Measurements from ENCODE around the gene AK8. TPM values are rescaled to one million over a fixed set of nuclear protein-coding genes. Genes with fewer than 3 reads are reported as not detected.

AK8 gene
- total RNA-seq: not detected
- long read RNA-seq: 0 reads

- peak; percentile 87 for DNase-seq (ENCODE audit: missing footprints)
- ATAC-seq: peak; percentile 86
- intact Hi-C loops (cut with DNase I): no loop called here
These were observed at the start of gene AK8 for GRCh38 chr9:132877824-132878694. AK8 (minus strand) TSS chr9:132878284; CDS start chr9:132878255, 29 bp downstream.

- DNase-seq (ENCODE audit: missing footprints) (no peak), ATAC-seq (no peak)
- intact Hi-C loops (cut with DNase I): no loop called here
These were observed 49.6 kb upstream of the AK8 start for GRCh38 chr9:132927704-132928103.

- ATAC-seq (no peak), DNase-seq (ENCODE audit: missing footprints) (no peak)
- intact Hi-C loops (cut with DNase I): no loop called here
These were observed 45.3 kb upstream of the AK8 start for GRCh38 chr9:132923346-132923902.

DNA sequence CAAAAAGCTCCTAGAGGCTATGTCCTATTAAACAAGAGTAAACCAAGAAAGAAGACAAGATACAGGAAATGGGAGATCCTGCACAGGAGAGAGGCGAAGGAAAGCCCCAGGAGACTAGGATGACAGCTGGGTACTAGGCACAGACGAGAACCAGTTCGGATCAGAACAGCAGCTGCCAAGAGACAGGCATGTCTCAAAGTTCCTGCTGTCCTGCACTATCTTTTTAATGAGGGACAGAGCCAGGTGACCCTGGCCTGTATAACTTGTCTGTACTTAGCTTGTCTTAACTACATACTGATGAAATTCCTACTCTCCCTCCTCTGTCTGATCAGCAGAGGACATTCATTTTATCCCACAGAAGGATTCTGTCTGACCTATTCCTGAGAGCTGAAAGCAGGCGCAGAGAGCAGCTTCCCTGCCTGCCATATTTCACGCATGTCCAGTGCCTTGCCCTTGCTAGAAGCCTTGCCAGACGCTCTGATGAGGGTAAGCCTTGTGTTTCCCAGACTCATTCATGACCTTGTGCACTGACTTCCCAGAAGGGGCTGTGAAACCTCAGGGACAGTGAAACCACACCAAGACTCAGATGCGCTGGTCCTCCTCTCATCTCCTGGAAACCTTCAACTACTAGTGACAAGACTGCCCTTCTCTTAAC, 41.7 kb upstream of the AK8 start:
- ATAC-seq (peak; percentile 65), DNase-seq (ENCODE audit: missing footprints) (no peak)
- intact Hi-C loops (cut with DNase I): no loop called here

- intact Hi-C loops (cut with DNase I): no loop called here
These were observed 36.8 kb upstream of the AK8 start for GRCh38 chr9:132914924-132915323.

DNA sequence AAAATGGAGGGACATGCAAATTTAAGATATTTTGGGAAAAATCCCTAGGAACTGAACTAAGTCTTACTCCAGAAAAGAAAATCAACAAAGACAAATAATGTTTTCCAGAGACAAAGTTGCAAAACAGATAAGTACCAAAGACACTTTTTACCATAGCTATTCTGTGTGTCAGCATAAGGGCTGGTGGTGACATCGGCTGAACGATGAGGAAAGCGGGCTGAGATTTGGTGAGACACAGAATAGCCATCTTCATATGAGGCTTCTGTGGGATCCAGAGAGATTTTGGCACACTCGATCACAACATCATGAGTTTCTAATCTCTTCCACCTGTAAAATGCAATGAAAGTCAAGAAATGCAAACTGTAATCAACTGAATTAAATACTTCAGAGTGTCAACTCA, 34.0 kb upstream of the AK8 start:
- intact Hi-C loops (cut with DNase I): no loop called here
- ATAC-seq (no peak), DNase-seq (ENCODE audit: missing footprints) (no peak)

More at GRCh38 chr9:132914924-132915323, 36.8 kb upstream of the AK8 start:
- DNase-seq (ENCODE audit: missing footprints) (no peak), ATAC-seq (no peak)

DNA sequence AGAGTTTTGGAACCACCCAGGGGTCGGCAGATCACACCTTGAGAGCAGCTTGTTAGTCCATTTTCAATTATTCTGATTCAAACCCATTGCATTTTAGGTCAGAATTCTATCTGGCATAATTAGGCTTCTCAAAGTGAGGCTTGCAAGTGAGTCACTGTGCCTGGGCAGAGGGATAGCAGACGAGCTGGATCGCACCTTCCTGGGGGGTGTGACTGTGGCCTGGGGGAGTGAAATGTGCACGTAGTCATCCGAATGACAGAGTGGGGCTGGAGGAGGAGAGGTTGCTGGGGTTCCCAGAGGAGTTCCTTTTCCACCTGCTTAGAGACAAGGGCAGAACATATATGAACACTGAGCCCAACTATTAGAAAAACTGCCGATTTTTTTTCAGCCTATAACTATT, 32.3 kb upstream of the AK8 start:
- DNase-seq (ENCODE audit: missing footprints) (no peak), ATAC-seq (no peak)
- intact Hi-C loops (cut with DNase I): no loop called here

- ATAC-seq (no peak), DNase-seq (ENCODE audit: missing footprints) (no peak)
- intact Hi-C loops (cut with DNase I): no loop called here
These were observed 31.2 kb upstream of the AK8 start for GRCh38 chr9:132909311-132909710.

DNA sequence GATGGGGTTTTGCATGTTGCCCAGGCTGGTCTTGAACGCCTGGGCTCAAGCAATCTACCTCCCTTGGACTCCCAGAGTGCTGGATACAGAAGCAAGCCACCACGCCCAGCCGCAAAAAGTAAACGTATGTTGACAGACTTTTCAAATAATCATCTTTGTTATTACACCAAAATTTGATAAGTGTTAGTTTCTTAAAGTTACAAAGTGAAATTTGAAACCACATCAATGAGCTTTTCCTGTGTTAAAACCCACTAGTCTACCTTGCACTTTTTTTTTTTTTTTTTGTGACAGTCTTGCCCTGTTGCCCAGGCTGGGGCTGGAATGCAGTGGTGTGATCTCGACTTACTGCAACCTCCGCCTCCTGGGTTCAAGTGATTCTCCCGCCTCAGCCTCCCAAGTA, 30.6 kb upstream of the AK8 start:
- ATAC-seq (no peak), DNase-seq (ENCODE audit: missing footprints) (no peak)
- intact Hi-C loops (cut with DNase I): no loop called here

DNA sequence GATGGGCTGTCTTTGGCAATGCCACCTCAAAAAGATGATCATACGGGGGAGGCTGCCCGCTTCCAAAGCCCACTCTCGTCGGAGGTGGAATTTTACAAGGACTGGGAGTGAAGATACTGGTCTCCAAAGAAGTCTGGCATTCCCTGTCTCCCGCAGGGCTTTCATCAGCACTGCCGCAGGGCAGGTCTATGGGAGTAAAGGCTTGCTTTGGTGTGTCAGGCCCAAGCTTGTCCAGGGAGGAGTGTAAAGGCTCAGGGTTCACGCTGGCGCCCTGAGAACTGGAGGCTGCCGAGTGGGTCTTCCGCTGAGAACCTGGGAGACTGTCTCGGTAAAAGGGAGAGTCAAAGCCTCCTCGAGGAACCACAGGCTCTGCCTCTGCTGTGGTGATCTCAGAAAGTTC, 27.6 kb upstream of the AK8 start:
- ATAC-seq (no peak), DNase-seq (ENCODE audit: missing footprints) (no peak)
- intact Hi-C loops (cut with DNase I): no loop called here

DNA sequence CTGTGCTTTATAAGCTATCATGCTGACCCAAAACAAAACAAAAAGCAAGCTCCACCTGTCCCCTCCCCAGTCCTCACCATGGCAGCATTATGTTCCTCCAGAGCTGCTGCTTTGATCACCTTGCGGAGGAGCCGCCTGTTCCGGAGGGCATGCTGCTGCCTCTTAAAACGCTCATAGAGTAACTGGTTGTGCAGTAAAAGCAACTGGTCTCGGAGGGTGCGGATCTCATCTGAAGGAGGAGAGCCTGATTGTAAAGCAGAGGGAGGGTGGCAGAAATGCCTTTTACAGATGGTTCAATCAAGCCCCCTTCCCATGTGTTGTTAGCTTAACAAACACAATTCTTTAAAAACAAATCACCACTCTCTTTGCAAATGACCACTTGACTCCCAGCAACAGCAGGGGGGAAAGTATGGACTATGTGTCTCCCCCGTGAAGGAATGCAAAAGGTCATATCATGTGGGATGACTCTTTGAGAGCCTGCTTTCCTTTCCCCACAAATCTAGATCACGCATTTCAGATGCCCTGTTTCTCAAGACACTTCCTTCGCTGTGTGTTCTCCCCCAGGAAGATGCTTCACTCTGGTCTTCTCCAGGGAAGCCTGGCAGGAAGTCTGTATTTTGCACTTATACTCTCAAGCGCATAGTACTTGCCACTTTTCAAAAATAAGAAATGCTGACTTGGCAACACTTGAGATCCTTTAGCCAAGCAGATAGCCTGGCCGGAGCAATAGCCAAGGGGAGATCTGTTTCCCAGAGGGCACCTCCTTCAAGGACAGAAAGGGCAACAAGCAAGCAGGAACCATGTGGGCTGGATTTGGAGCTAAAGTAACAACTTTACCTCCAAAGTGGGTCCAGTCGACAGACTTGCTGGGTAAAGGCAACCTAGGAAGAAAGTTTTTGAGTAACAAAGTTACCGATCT, 25.7 kb upstream of the AK8 start:
- ATAC-seq (no peak), DNase-seq (ENCODE audit: missing footprints) (no peak)
- intact Hi-C loops (cut with DNase I): no loop called here

- ATAC-seq (peak; percentile 59), DNase-seq (ENCODE audit: missing footprints) (no peak)
- intact Hi-C loops (cut with DNase I): no loop called here
These were observed 24.1 kb upstream of the AK8 start for GRCh38 chr9:132901858-132902831.

DNA sequence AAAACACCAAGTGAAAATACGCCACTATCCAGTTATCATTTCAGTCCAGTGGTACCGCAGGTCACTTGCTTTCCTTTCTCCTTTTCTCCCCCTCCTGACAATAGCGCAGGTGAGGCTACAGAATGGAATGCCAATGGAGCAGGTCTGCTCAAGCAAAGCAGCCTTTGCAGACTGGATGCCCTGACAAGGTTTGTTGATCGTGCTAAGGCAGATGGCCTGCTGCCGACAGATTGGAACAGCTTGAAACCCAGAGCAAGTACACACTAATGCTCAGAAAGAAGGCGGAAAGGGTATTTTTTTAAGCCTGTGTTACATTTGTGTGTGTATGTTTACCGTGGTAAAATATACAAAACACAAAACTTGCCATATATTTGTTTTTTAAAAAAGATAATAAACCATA, 20.0 kb upstream of the AK8 start:
- DNase-seq (ENCODE audit: missing footprints) (no peak), ATAC-seq (no peak)
- intact Hi-C loops (cut with DNase I): loop anchor here (10.0 kb wide), 1 partner anchor 73 kb away; no protein-coding TSS in a partner anchor

DNA sequence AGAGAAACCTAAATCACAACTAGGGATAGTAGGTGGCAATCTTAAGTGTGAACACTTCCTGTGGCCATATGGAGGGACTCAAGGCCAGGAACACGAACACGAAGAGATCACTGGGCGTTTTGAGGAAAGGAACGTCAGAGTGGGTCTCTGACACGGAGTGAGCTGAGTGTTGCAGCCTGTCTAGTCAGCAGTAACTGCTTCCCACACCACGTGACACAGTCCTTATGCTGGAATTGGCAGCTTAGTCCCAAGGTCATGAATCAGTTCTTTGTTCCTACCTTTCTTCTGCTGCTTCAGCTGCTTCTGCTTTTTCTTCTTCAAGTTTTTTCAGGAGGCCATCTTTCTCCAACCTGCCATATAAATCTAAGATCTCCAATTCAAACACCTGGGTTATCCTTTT, 18.8 kb upstream of the AK8 start:
- ATAC-seq (peak; percentile 75), DNase-seq (ENCODE audit: missing footprints) (no peak)
- intact Hi-C loops (cut with DNase I): loop anchor here (10.0 kb wide), 1 partner anchor 72 kb away; no protein-coding TSS in a partner anchor

- DNase-seq (ENCODE audit: missing footprints) (no peak), ATAC-seq (no peak)
- intact Hi-C loops (cut with DNase I): loop anchor here (10.0 kb wide), 1 partner anchor 71 kb away; no protein-coding TSS in a partner anchor
These were observed 18.2 kb upstream of the AK8 start for GRCh38 chr9:132896264-132896663.

- ATAC-seq (no peak), DNase-seq (ENCODE audit: missing footprints) (no peak)
- intact Hi-C loops (cut with DNase I): loop anchor here (10.0 kb wide), 1 partner anchor 70 kb away; no protein-coding TSS in a partner anchor
These were observed 17.1 kb upstream of the AK8 start for GRCh38 chr9:132894862-132895835.

Measured in Right ventricle myocardium inferior (tissue), 1 donor.